ENCODE results near the gene CCDC60.

DNA sequence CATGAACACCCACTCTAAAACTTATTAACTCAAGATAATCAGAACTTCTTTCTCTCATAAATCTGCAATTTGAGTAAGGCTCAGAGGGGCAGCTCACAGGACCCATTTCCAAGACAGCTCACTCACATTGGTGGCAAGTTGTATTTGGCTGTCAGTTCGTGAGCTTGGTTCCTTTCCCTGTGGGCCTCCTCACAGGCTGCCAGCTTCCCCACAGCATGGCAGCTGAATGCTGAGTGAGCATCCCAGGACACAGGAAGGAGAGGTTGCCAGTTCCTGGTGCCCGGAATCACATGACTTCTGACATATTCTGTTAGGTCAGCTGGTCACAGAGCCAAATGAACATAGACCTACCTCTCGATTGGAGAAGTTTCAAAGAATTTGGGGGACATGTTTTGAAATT, 142.4 kb downstream of the CCDC60 start:
- TF ChIP-seq, protein P1, sequence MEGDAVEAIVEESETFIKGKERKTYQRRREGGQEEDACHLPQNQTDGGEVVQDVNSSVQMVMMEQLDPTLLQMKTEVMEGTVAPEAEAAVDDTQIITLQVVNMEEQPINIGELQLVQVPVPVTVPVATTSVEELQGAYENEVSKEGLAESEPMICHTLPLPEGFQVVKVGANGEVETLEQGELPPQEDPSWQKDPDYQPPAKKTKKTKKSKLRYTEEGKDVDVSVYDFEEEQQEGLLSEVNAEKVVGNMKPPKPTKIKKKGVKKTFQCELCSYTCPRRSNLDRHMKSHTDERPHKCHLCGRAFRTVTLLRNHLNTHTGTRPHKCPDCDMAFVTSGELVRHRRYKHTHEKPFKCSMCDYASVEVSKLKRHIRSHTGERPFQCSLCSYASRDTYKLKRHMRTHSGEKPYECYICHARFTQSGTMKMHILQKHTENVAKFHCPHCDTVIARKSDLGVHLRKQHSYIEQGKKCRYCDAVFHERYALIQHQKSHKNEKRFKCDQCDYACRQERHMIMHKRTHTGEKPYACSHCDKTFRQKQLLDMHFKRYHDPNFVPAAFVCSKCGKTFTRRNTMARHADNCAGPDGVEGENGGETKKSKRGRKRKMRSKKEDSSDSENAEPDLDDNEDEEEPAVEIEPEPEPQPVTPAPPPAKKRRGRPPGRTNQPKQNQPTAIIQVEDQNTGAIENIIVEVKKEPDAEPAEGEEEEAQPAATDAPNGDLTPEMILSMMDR (IDR thresholded peaks at IDR 0.05), result no peak
- no peak for TF ChIP-seq POLR2A (IDR thresholded peaks at IDR 0.05)
